Epithelial cell of prostate (primary cell): ENCODE measurements around the gene SIX2.
A peak's percentile ranks its signal among the peaks of the same experiment; 100 is the strongest.
"Not testable (repeated sequence)": the region's sequence is repeated elsewhere in the genome, so short reads cannot be mapped to it uniquely, and the experiment has no call there.

Experiments used
- DNase-seq: peaks from one replicate; pipeline ENCODE4 v3.0.0-alpha.2; 2011; ENCODE audit warnings: low read depth, low spot score
- H3K27ac ChIP-seq: fragments of 450-650 bp; 2 replicates; pipeline ENCODE4 v1.5.1; 2017; ENCODE audit warnings: mild to moderate bottlenecking

SIX2 gene

GRCh38 chr2:45009303-45009927, at the start of gene SIX2:
Gene SIX2 (minus strand): TSS chr2:45009452. CDS start chr2:45009110, 342 bp downstream.
- no peak within 1 kb of the TSS for H3K27ac ChIP-seq

GRCh38 chr2:45055162-45055605, 45.9 kb upstream of the SIX2 start:
- H3K27ac ChIP-seq = no peak overlapping the region
- DNase-seq = no peak

More at GRCh38 chr2:45009303-45009927, at the start of gene SIX2:
- DNase-seq = peak; percentile 61

GRCh38 chr2:45053966-45054365, 44.7 kb upstream of the SIX2 start:
- DNase-seq = no peak
- H3K27ac ChIP-seq = no peak overlapping the region

GRCh38 chr2:45052388-45052928, 43.2 kb upstream of the SIX2 start:
- H3K27ac ChIP-seq = no peak overlapping the region
- DNase-seq = no peak

- no peak for DNase-seq
Observed at GRCh38 chr2:45049569-45050336, 40.5 kb upstream of the SIX2 start.

GRCh38 chr2:45047301-45047700, 38.0 kb upstream of the SIX2 start:
- no peak overlapping the region for H3K27ac ChIP-seq
- no peak for DNase-seq

More at GRCh38 chr2:45049569-45050336, 40.5 kb upstream of the SIX2 start:
- H3K27ac ChIP-seq = no peak overlapping the region

- H3K27ac ChIP-seq = no peak overlapping the region
Observed at GRCh38 chr2:45046786-45047185, 37.5 kb upstream of the SIX2 start.

GRCh38 chr2:45045706-45046105, 36.5 kb upstream of the SIX2 start:
- H3K27ac ChIP-seq = no peak overlapping the region
- no peak for DNase-seq

More at GRCh38 chr2:45046786-45047185, 37.5 kb upstream of the SIX2 start:
- no peak for DNase-seq

- no peak for DNase-seq
- no peak overlapping the region for H3K27ac ChIP-seq
Observed at GRCh38 chr2:45044916-45045315, 35.7 kb upstream of the SIX2 start.

- DNase-seq = no peak
- no peak overlapping the region for H3K27ac ChIP-seq
Observed at GRCh38 chr2:45043174-45043573, 33.9 kb upstream of the SIX2 start.

GRCh38 chr2:45042401-45042800, 33.1 kb upstream of the SIX2 start:
- H3K27ac ChIP-seq = no peak overlapping the region
- DNase-seq = no peak

- DNase-seq = no peak
- H3K27ac ChIP-seq = no peak overlapping the region
Observed at GRCh38 chr2:45040786-45041185, 31.5 kb upstream of the SIX2 start.

GRCh38 chr2:45039804-45040203, 30.6 kb upstream of the SIX2 start:
- not testable (repeated sequence) for DNase-seq, H3K27ac ChIP-seq

GRCh38 chr2:45038861-45039260, 29.6 kb upstream of the SIX2 start:
- DNase-seq, H3K27ac ChIP-seq: not testable (repeated sequence)

- no peak overlapping the region for H3K27ac ChIP-seq
- no peak for DNase-seq
Observed at GRCh38 chr2:45033302-45033701, 24.1 kb upstream of the SIX2 start.

- DNase-seq = no peak
- H3K27ac ChIP-seq = no peak overlapping the region
Observed at GRCh38 chr2:45031028-45031427, 21.8 kb upstream of the SIX2 start.

GRCh38 chr2:45030553-45030952, 21.3 kb upstream of the SIX2 start:
- DNase-seq = no peak
- H3K27ac ChIP-seq = no peak overlapping the region

GRCh38 chr2:45029215-45029614, 20.0 kb upstream of the SIX2 start:
- no peak for DNase-seq
- no peak overlapping the region for H3K27ac ChIP-seq

- no peak overlapping the region for H3K27ac ChIP-seq
- DNase-seq = no peak
Observed at GRCh38 chr2:45028276-45028675, 19.0 kb upstream of the SIX2 start.

GRCh38 chr2:45026924-45027450, 17.7 kb upstream of the SIX2 start:
- no peak for DNase-seq
- no peak overlapping the region for H3K27ac ChIP-seq
